ENCODE measurements around the gene PNKD.

GRCh38 chr2:218260166-218260565, 10.2 kb upstream of the PNKD start:
- TF ChIP-seq CTCF (conservative IDR thresholded peaks at IDR 0.05; ENCODE audit: low read depth in 2 of 2) (no peak), NANOG (IDR thresholded peaks at IDR 0.05; ENCODE audit: borderline replicate concordance) (no peak), POLR2AphosphoS5 (IDR thresholded peaks at IDR 0.05; ENCODE audit: low read depth) (no peak), STAT1 (IDR thresholded peaks at IDR 0.05; ENCODE audit: unreplicated experiment) (no peak)
